ENCODE results near the gene CASKIN1.

- no peak for TF ChIP-seq EZH2phosphoT487 (conservative IDR thresholded peaks at IDR 0.05; ENCODE audit: low read length)
- no peak for TF ChIP-seq CTCF (IDR thresholded peaks at IDR 0.05; ENCODE audit: insufficient read depth, low read length, poor library complexity, severe bottlenecking)
Measured at GRCh38 chr16:2199621-2200139, 3.3 kb upstream of the CASKIN1 start.
